Type B pancreatic cell (in vitro differentiated cells): ENCODE results near the gene TMEM272. TPM values are rescaled to one million over a fixed set of nuclear protein-coding genes. Genes with fewer than 3 reads are reported as not detected.

Source experiments
- DNase-seq: peaks from one replicate; pipeline ENCODE4 v3.0.0; 2021; ENCODE audit warnings: mixed read lengths; ENCODE audit not compliant: unreplicated experiment; ENCODE audit errors: extremely low spot score
- H3K27ac Mint-ChIP-seq: 2 replicates; pipeline ENCODE4 v1.8.0; 2021; ENCODE audit warnings: mild to moderate bottlenecking, mixed read lengths
- H3K27me3 Mint-ChIP-seq: 2 replicates; pipeline ENCODE4 v1.8.0; 2021; ENCODE audit warnings: mixed read lengths
- H3K36me3 Mint-ChIP-seq: 2 replicates; pipeline ENCODE4 v1.8.0; 2021; ENCODE audit warnings: mixed read lengths
- H3K4me1 Mint-ChIP-seq: one replicate; pipeline ENCODE4 v1.8.0; 2021; ENCODE audit warnings: mixed read lengths; ENCODE audit not compliant: unreplicated experiment
- H3K4me3 Mint-ChIP-seq: 2 replicates; pipeline ENCODE4 v1.8.0; 2021; ENCODE audit warnings: mild to moderate bottlenecking, mixed read lengths
- H3K9me3 Mint-ChIP-seq: 2 replicates; pipeline ENCODE4 v1.8.0; 2021; ENCODE audit warnings: mixed read lengths
- total RNA-seq: library from RNA; stranded (reverse); gene quantifications from 2 replicates; pipeline ENCODE4 v1.2.1, GENCODE V29; 2021; ENCODE audit warnings: low replicate concordance
- TF ChIP-seq, protein P1 (sequence below): fragments of 200-600 bp; sonication (generic); conservative IDR thresholded peaks from 2 replicates; pipeline ENCODE4 v1.5.0; 2021; ENCODE audit warnings: antibody characterized with exemption, mild to moderate bottlenecking

The TMEM272 gene
- total RNA-seq, 1 donor from 2014 or later: 0.63 TPM

DNA sequence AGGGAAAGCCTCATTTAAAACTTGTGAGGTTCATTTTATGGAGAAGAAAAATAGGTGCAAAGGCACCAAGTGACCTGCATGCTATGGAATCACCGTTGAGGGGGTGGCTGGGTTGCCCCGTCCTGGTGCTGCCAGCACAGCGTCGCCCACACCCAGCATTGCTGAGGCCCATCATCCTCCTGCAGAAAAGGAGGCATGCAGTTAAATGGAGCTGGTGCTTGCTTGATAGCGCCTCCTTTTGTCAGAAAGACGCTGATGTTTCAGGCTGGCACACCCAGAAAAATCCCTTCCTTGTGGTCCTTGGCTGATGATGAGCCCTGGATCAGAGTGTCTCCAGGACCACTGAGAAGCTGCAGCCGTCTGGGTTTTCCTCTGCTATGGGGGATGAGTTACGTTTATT, 77.9 kb downstream of the TMEM272 start:
- Mint-ChIP-seq H3K27me3 (no peaks in the 10 kb centered on the region), H3K36me3 (peaks cover 8% of the 10 kb centered on the region), H3K9me3 (no peaks in the 10 kb centered on the region), H3K27ac (no peak overlapping the region), H3K4me1 (peaks cover 8% of the 10 kb centered on the region), H3K4me3 (no peak overlapping the region)
- DNase-seq: no peak
- TF ChIP-seq, protein P1, sequence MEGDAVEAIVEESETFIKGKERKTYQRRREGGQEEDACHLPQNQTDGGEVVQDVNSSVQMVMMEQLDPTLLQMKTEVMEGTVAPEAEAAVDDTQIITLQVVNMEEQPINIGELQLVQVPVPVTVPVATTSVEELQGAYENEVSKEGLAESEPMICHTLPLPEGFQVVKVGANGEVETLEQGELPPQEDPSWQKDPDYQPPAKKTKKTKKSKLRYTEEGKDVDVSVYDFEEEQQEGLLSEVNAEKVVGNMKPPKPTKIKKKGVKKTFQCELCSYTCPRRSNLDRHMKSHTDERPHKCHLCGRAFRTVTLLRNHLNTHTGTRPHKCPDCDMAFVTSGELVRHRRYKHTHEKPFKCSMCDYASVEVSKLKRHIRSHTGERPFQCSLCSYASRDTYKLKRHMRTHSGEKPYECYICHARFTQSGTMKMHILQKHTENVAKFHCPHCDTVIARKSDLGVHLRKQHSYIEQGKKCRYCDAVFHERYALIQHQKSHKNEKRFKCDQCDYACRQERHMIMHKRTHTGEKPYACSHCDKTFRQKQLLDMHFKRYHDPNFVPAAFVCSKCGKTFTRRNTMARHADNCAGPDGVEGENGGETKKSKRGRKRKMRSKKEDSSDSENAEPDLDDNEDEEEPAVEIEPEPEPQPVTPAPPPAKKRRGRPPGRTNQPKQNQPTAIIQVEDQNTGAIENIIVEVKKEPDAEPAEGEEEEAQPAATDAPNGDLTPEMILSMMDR: no peak

- H3K4me3 Mint-ChIP-seq: no peak overlapping the region
- no peak overlapping the region for H3K27ac Mint-ChIP-seq
Observed at GRCh38 chr13:51765142-51765515, 79.8 kb downstream of the TMEM272 start.

DNA sequence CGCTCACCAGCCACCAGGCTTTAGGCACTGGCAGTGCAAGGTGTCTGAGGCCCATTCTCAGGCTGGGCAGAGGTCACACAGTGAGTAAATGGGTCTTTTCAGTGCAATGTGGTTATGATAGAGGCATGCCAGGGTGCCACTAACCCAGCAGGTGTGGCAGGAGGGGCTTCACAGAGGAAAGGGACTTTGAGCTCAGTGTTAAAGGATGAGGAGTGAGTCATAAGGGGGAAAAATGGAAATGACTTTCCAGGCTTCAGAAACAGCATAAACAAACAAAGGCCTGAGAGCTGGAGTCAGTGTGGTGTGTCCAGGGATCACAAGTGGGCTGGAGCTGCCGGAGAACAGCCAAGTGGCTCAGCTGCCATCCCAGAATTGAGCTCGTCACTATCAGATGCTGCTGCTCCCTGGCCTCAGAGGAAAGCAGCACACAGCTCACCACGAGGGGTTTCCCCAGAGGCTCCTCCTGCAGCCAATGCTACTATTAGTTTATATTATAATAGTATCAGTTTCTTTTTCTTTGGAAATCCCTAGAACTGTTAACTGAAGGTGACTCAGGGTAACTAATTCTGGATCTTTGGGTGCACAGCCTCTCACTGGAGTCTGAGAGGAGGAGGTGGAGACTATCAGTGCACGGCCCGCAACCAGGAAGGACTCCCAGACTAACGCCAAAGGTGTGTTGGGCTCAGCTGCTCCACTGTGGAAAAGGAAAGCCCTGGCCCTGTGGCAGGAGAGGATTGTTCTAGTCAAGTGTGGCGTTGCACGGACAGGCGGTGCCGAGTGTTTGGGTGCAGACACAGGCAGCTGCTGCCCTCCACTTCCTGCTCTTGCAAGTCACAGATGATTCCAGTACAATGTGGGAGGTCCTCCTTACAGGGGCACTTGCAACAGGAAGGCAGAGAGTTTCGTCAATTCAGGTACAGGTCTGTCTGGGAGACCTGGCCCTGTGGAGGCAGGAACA, 80.5 kb downstream of the TMEM272 start:
- H3K4me1 Mint-ChIP-seq: peaks cover 4% of the 10 kb centered on the region
- TF ChIP-seq, protein P1: no peak
- H3K27ac Mint-ChIP-seq: no peak overlapping the region
- H3K4me3 Mint-ChIP-seq: no peak overlapping the region
- H3K27me3 Mint-ChIP-seq: no peaks in the 10 kb centered on the region
- no peaks in the 10 kb centered on the region for H3K9me3 Mint-ChIP-seq
- H3K36me3 Mint-ChIP-seq: peaks cover 20% of the 10 kb centered on the region
- DNase-seq: no peak

More at GRCh38 chr13:51765142-51765515, 79.8 kb downstream of the TMEM272 start:
- peaks cover 16% of the 10 kb centered on the region for H3K36me3 Mint-ChIP-seq
- no peak for DNase-seq
- TF ChIP-seq, protein P1: no peak
- H3K27me3 Mint-ChIP-seq: no peaks in the 10 kb centered on the region
- peaks cover 4% of the 10 kb centered on the region for H3K4me1 Mint-ChIP-seq
- no peaks in the 10 kb centered on the region for H3K9me3 Mint-ChIP-seq

DNA sequence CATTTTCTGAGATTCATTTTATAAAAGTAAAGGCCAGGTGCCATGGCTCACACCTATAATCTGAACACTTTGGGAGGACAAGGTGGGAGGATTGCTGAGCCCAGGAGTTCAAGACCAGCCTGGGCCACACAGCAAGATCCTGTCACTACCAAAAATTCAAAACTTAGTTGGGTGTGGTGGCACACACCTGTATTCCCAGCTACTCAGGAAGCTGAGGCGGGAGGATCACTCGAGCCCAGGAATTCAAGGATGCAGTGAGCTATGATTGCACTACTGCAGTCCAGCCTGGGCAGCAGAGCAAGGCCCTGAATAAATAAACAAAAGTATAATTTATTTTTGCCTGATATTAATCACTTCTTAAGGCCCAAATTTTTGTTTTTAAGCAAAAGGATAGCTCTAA, 81.5 kb downstream of the TMEM272 start:
- TF ChIP-seq, protein P1: no peak
- H3K4me1 Mint-ChIP-seq: peaks cover 4% of the 10 kb centered on the region
- no peaks in the 10 kb centered on the region for H3K27me3 Mint-ChIP-seq
- no peak overlapping the region for H3K27ac Mint-ChIP-seq
- no peak overlapping the region for H3K4me3 Mint-ChIP-seq
- H3K36me3 Mint-ChIP-seq: peaks cover 21% of the 10 kb centered on the region
- H3K9me3 Mint-ChIP-seq: no peaks in the 10 kb centered on the region
- no peak for DNase-seq

Other genes with a start within 250 kb of the TMEM272 start
- 10.1 and 11.3 TPM in 2 replicates for gene DHRS12, start 41.0 kb downstream of the TMEM272 start, total RNA-seq
- gene CCDC70, start 16.8 kb upstream of the TMEM272 start, total RNA-seq: not detected in 2 replicates
- gene ATP7B, start 166.3 kb upstream of the TMEM272 start, total RNA-seq: 24.0 and 27.7 TPM in 2 replicates
- 40.9 and 45.5 TPM in 2 replicates for gene ALG11, start 167.2 kb upstream of the TMEM272 start, total RNA-seq
- gene UTP14C, start 179.5 kb upstream of the TMEM272 start, total RNA-seq: 15.5 and 18.7 TPM in 2 replicates